Endothelial cell of umbilical vein (primary cell): Measurements from ENCODE around the gene PARP6. TPM values are rescaled to one million over a fixed set of nuclear protein-coding genes. Genes with fewer than 3 reads are reported as not detected.

Experiments
- BruUV-seq: library from RNA; stranded (reverse); fragments of 400-500 nt; replicated peaks from 2 replicates; lab custom pipeline; 2021; lab: Mats Ljungman, UMichigan
- CTCF ChIA-PET: fragments of 300-600, 350-600 bp; sonication (Branson Sonifier 250); formaldehyde crosslinking; loops from one replicate; lab custom pipeline; 2021; ENCODE audit warnings: antibody characterized with exemption, inconsistent platforms; lab: Charles Lee
- POLR2A ChIA-PET: fragments of 300-600, 350-600 bp; sonication (Branson Sonifier 250); formaldehyde crosslinking; loops from one replicate; lab custom pipeline; 2021; ENCODE audit warnings: antibody characterized with exemption, inconsistent platforms; lab: Charles Lee
- DNase-seq: peaks from one replicate; pipeline ENCODE4 v3.0.0-alpha.2; 2011; ENCODE audit warnings: low read depth, low spot score
- FAIRE-seq: peaks from 2 replicates; lab custom pipeline; 2011; peaks lifted over from hg19 to GRCh38; lab: Jason Lieb, UNC
- H2AFZ ChIP-seq: 2 replicates; pipeline ENCODE4 v1.6.0; 2012; ENCODE audit warnings: low read depth, low read length, control low read depth, inconsistent platforms
- H3K27ac ChIP-seq: 2 replicates; pipeline ENCODE4 v1.5.1; 2011; ENCODE audit warnings: low read depth, mild to moderate bottlenecking, control low read depth, low read length, moderate library complexity; ENCODE audit not compliant: insufficient read depth
- H3K27me3 ChIP-seq, 2 experiments: 2 replicates each; pipeline versions ENCODE4 v1.6.0 to v1.6.1; 2011; ENCODE audit warnings: low read length in 2 of 2, mixed read lengths in 1 of 2; ENCODE audit not compliant: control insufficient read depth in 2 of 2, insufficient read depth in 2 of 2
- H3K36me3 ChIP-seq, 2 experiments: 2 replicates in 1 of 2; 3 replicates in 1 of 2; pipeline ENCODE4 v1.5.1; 2011; ENCODE audit warnings: low read length in 2 of 2, mild to moderate bottlenecking in 1 of 2, moderate library complexity in 1 of 2; ENCODE audit not compliant: control insufficient read depth in 2 of 2, insufficient read depth in 2 of 2; ENCODE audit errors: extremely low read depth in 1 of 2
- H3K4me1 ChIP-seq: 3 replicates; pipeline ENCODE4 v1.5.1; 2011; ENCODE audit warnings: mild to moderate bottlenecking, low read length; ENCODE audit not compliant: control insufficient read depth, insufficient read depth; ENCODE audit errors: extremely low read depth
- H3K4me2 ChIP-seq: 2 replicates; pipeline ENCODE4 v1.6.1; 2011; ENCODE audit warnings: low read length, control low read depth, mixed read lengths; ENCODE audit not compliant: insufficient read depth
- H3K4me3 ChIP-seq, 3 experiments: fragments of 200-600 bp in 1 of 3; sonication (generic), shearing (Covaris generic) in 1 of 3; replicated peaks in 1 of 3; 2 replicates each; pipeline ENCODE4 v1.5.1; 2011 to 2016; ENCODE audit warnings: control low read depth in 3 of 3, low read length in 3 of 3, mild to moderate bottlenecking in 2 of 3, inconsistent platforms in 1 of 3, low read depth in 1 of 3, moderate library complexity in 1 of 3; ENCODE audit not compliant: insufficient read depth in 1 of 3
- H3K79me2 ChIP-seq: 2 replicates; pipeline ENCODE4 v1.6.0; 2012; ENCODE audit warnings: low read length, inconsistent platforms; ENCODE audit not compliant: control insufficient read depth, insufficient read depth
- H3K9ac ChIP-seq: replicated peaks from 2 replicates; pipeline ENCODE3; 2011; ENCODE audit warnings: low read length, control low read depth; ENCODE audit not compliant: insufficient read depth; ENCODE audit errors: extremely low read depth
- H3K9me1 ChIP-seq: replicated peaks from 3 replicates; pipeline ENCODE4 v1.6.0; 2011; ENCODE audit warnings: mild to moderate bottlenecking, low read length; ENCODE audit not compliant: control insufficient read depth, insufficient read depth; ENCODE audit errors: extremely low read depth
- H3K9me3 ChIP-seq: replicated peaks from 2 replicates; pipeline ENCODE4 v1.5.1; 2012; ENCODE audit warnings: low read length, inconsistent platforms; ENCODE audit not compliant: control insufficient read depth, insufficient read depth
- H4K20me1 ChIP-seq: replicated peaks from 2 replicates; pipeline ENCODE3; 2011; ENCODE audit warnings: mild to moderate bottlenecking, low read length; ENCODE audit not compliant: control insufficient read depth, insufficient read depth; ENCODE audit errors: extremely low read depth
- CTCF ChIP-seq, 2 donors: IDR thresholded peaks; 1 replicate in 1 of 2; 2 replicates in 1 of 2; pipeline ENCODE4 v1.5.1; 2011; ENCODE audit warnings: low read length in 2 of 2, mild to moderate bottlenecking in 2 of 2, moderate library complexity in 2 of 2, control low read depth in 1 of 2, inconsistent platforms in 1 of 2, low read depth in 1 of 2; ENCODE audit not compliant: insufficient read depth in 1 of 2; ENCODE audit errors: extremely low read depth in 1 of 2
- EZH2 ChIP-seq: IDR thresholded peaks from 2 replicates; pipeline ENCODE4 v1.6.1; 2012; ENCODE audit warnings: borderline replicate concordance, low read depth, mild to moderate bottlenecking, moderate library complexity, low read length, inconsistent platforms; ENCODE audit not compliant: severe bottlenecking
- FOS ChIP-seq: IDR thresholded peaks from 2 replicates; pipeline ENCODE4 v1.6.1; 2011; ENCODE audit warnings: mild to moderate bottlenecking, low read length, moderate library complexity, borderline replicate concordance; ENCODE audit not compliant: insufficient read depth
- GATA2 ChIP-seq: IDR thresholded peaks from 2 replicates; pipeline ENCODE4 v1.7.0; 2011; ENCODE audit warnings: low read depth, mild to moderate bottlenecking, moderate library complexity, mixed read lengths, low read length; ENCODE audit not compliant: insufficient read length, insufficient read depth
- JUN ChIP-seq: IDR thresholded peaks from 2 replicates; pipeline ENCODE4 v1.6.1; 2011; ENCODE audit warnings: borderline replicate concordance, low read depth; ENCODE audit not compliant: insufficient read length, insufficient read depth
- MYC ChIP-seq: IDR thresholded peaks from one replicate; pipeline ENCODE4 v1.6.1; 2011; ENCODE audit warnings: mild to moderate bottlenecking, low read depth, low read length
- POLR2A ChIP-seq: IDR thresholded peaks from 2 replicates; pipeline ENCODE4 v1.6.1; 2012; ENCODE audit warnings: low read depth, mild to moderate bottlenecking, control low read depth, low read length
- POLR2AphosphoS5 ChIP-seq: IDR thresholded peaks from 2 replicates; pipeline ENCODE4 v1.6.1; 2012; ENCODE audit warnings: low read depth, mild to moderate bottlenecking, control low read depth, low read length, moderate library complexity; ENCODE audit not compliant: insufficient read depth
- dilution Hi-C: fragments of 300-500 bp; cut with MboI; formaldehyde crosslinking; loops from one replicate; pipeline ENCODE4 v1.15.0; 2019; ENCODE audit warnings: low sequenced_read_pairs; ENCODE audit not compliant: extremely low pct_ligation_motif_present
- intact Hi-C: fragments of 100-400 bp; cut with micrococcal nuclease; formaldehyde crosslinking; loops from one replicate; pipeline ENCODE4 v1.10.0; 2022
- polyA plus RNA-seq, 4 experiments: library from polyadenylated mRNA; depleted of rRNA in 3 of 4; stranded (reverse) in 3 of 4; unstranded in 1 of 4; fragments of >200 nt; gene quantifications; 2 replicates each; pipeline versions ENCODE4 v1.2.1 to v1.2.3, GENCODE V29; 2011 to 2012; ENCODE audit warnings: missing spikeins in 1 of 4
- total RNA-seq: library from RNA; stranded (reverse); gene quantifications from 2 replicates; pipeline ENCODE4 v1.2.3, GENCODE V29; 2021
- TF ChIP-seq, protein P1 (sequence below): IDR thresholded peaks from 2 replicates; pipeline ENCODE4 v1.6.1; 2011; ENCODE audit not compliant: insufficient read depth, insufficient read length

Gene PARP6
- total and polyA plus RNA-seq, 2 donors (not counting 3 experiments of a cell fraction or from before 2014, with no cell fraction given): 41.1 to 53.3 TPM

DNA sequence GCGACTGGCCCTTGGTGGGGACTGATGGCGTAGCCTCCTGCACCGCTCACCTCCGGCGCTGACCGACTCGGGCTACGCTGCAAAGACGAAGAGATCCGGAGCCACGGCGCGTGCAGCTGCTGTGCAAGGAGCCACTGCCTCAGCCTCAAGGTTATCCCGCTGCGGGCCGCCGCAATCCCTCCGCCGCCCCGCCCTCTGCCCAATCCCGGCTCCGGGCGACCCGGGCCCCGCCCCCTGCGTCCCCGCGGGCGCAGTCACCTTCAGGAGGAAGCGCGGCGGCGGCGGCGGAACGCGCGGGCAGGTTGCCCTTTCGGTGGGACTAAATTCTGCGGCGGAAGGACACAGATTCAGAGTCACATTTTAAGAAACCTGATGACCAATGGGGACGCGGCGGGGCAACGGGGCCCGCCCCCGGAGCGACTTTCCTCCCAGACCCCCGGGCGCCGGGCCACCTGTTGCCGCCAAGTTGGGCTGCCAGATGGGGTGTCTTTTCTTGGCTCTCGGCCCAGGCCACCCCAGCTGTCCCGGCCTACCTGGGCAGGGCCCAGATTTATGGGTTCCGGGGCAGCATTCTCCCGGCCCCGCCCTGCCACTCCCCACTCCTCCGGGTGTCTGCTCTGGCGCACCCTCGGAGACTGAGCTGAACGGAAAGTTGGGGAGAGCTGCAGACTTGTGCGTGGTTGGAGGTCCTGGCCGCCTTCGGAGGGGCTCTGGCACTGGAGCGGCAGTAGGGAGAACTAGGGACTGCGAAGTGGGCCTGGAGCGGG, 41.1 kb downstream of the PARP6 start, which contains the start of gene PKM:
TSS of gene PKM (minus strand) at position 125 of the 767 bp plus-strand sequence. CDS start 12,093 bp downstream, outside the sequence.
- peak within 1 kb of the TSS; percentile 56 to 78 (median 70) for H3K4me3 ChIP-seq
- DNase-seq: peak; percentile 88
- H3K4me1 ChIP-seq: peaks cover 40% of the 10 kb centered on the region
- H4K20me1 ChIP-seq: no peaks in the 10 kb centered on the region
- peak; percentile 89 for FAIRE-seq
- peak within 1 kb of the TSS; percentile 89 for H3K9ac ChIP-seq
- intact Hi-C loops (loop anchor here (1.0 to 10.0 kb wide), 5 partner anchors 32 to 936 kb away; partner anchors contain the start of genes ARIH1 and PARP6), dilution Hi-C loops (no loop called here)
- no TSS peak for BruUV-seq
- ChIA-PET CTCF (interaction anchor here (1.3 to 1.6 kb wide), 2 partner anchors 12 to 31 kb away, joined by 3 to 12 read pairs; no protein-coding TSS in a partner anchor), POLR2A (interaction anchor here (0.9 kb wide), 1 partner anchor 9 kb away, joined by 4 read pairs; no protein-coding TSS in a partner anchor)
- TF ChIP-seq MYC (peak; percentile 74), POLR2AphosphoS5 (peak; percentile 99), CTCF (IDR thresholded peaks at IDR 0.05; ENCODE audit: extremely low read depth in 1 of 2, insufficient read depth in 1 of 2, low read depth in 1 of 2, low read length in 2 of 2) (no peak), FOS (no peak), EZH2 (no peak), GATA2 (no peak), JUN (no peak), POLR2A (peak; percentile 99)
- TF ChIP-seq, protein P1, sequence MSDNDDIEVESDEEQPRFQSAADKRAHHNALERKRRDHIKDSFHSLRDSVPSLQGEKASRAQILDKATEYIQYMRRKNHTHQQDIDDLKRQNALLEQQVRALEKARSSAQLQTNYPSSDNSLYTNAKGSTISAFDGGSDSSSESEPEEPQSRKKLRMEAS: no peak
- H3K27me3 ChIP-seq: no peaks in the 10 kb centered on the region
- no peaks in the 10 kb centered on the region for H3K9me1 ChIP-seq
- H2AFZ ChIP-seq: peak within 1 kb of the TSS; percentile 55
- H3K36me3 ChIP-seq: no peaks in the 10 kb centered on the region
- H3K27ac ChIP-seq: peak within 1 kb of the TSS; percentile 84
- peaks cover 38% of the 10 kb centered on the region for H3K79me2 ChIP-seq
- H3K9me3 ChIP-seq: no peaks in the 10 kb centered on the region
- peak within 1 kb of the TSS; percentile 93 for H3K4me2 ChIP-seq
